Endometrium (tissue), 2 donors: ENCODE data around the gene SEMA6B.

Experiments
- FAIRE-seq: peaks from 2 replicates; lab custom pipeline; 2012; peaks lifted over from hg19 to GRCh38; lab: Jason Lieb, UNC
- donor health status: control.
- donor health status: control.

Gene SEMA6B

GRCh38 chr19:4588291-4588761 lies 28.8 kb upstream of the SEMA6B start:
- no peak for FAIRE-seq

- no peak for FAIRE-seq
These were observed 28.0 kb upstream of the SEMA6B start for GRCh38 chr19:4587527-4587926.

- no peak for FAIRE-seq
These were observed 27.2 kb upstream of the SEMA6B start for GRCh38 chr19:4586691-4587090.

- FAIRE-seq, result no peak
These were observed 26.8 kb upstream of the SEMA6B start for GRCh38 chr19:4586245-4586644.

GRCh38 chr19:4585556-4585955 lies 26.1 kb upstream of the SEMA6B start:
- FAIRE-seq, result no peak

GRCh38 chr19:4584670-4585460 lies 25.4 kb upstream of the SEMA6B start:
- no peak for FAIRE-seq

- FAIRE-seq, result no peak
These were observed 24.6 kb upstream of the SEMA6B start for GRCh38 chr19:4583961-4584669.

GRCh38 chr19:4582980-4583842 lies 23.7 kb upstream of the SEMA6B start:
- FAIRE-seq, result no peak

- FAIRE-seq, result no peak
These were observed 22.4 kb upstream of the SEMA6B start for GRCh38 chr19:4581666-4582553.

- no peak for FAIRE-seq
These were observed 21.6 kb upstream of the SEMA6B start for GRCh38 chr19:4580961-4581665.

GRCh38 chr19:4580021-4580901 lies 20.8 kb upstream of the SEMA6B start:
- no peak for FAIRE-seq

GRCh38 chr19:4579389-4579788 lies 19.9 kb upstream of the SEMA6B start:
- no peak for FAIRE-seq

- no peak for FAIRE-seq
These were observed 19.2 kb upstream of the SEMA6B start for GRCh38 chr19:4578552-4579248.

- FAIRE-seq, result no peak
These were observed 17.7 kb upstream of the SEMA6B start for GRCh38 chr19:4577020-4577782.

- FAIRE-seq, result no peak
These were observed 16.8 kb upstream of the SEMA6B start for GRCh38 chr19:4576016-4576933.

- FAIRE-seq, result no peak
These were observed 16.0 kb upstream of the SEMA6B start for GRCh38 chr19:4575267-4576015.

GRCh38 chr19:4573682-4574081 lies 14.2 kb upstream of the SEMA6B start:
- FAIRE-seq, result no peak
